Naive thymus-derived CD8-positive, alpha-beta T cell (primary cell): ENCODE data around the gene PCGF1. TPM values are rescaled to one million over a fixed set of nuclear protein-coding genes. Genes with fewer than 3 reads are reported as not detected.

Source experiments
- ATAC-seq, 2 donors: fragments of 150-1000 bp; cut with Tn5 transposase in 1 of 2; sonication (Bioruptor Pico), chemical (Tn5 transposase) in 1 of 2; 1 replicate in 1 of 2; 2 replicates in 1 of 2; pipeline ENCODE4 v1.10.0; 2021; ENCODE audit warnings: mild to moderate bottlenecking in 2 of 2, moderate library complexity in 2 of 2
- POLR2A ChIA-PET: fragments of 350-600 bp; sonication (Branson Sonifier 250); formaldehyde crosslinking; loops from one replicate; lab custom pipeline; 2021; ENCODE audit warnings: antibody characterized with exemption; lab: Charles Lee
- DNase-seq, 10 donors: peaks; one replicate each; pipeline versions ENCODE4 v3.0.0 to v3.0.0-alpha.2; 2020 to 2022
- H3K27ac Mint-ChIP-seq, 10 donors: one replicate each; pipeline ENCODE4 v1.8.0; 2020 to 2022; ENCODE audit warnings: mild to moderate bottlenecking in 10 of 10, mixed read lengths in 10 of 10, moderate library complexity in 4 of 10, inconsistent platforms in 1 of 10
- H3K27me3 Mint-ChIP-seq, 5 donors: one replicate each; pipeline ENCODE4 v1.8.0; 2021 to 2022; ENCODE audit warnings: mixed read lengths in 5 of 5
- H3K36me3 Mint-ChIP-seq, 3 donors: one replicate each; pipeline ENCODE4 v1.8.0; 2020 to 2022; ENCODE audit warnings: mixed read lengths in 3 of 3, mild to moderate bottlenecking in 2 of 3, inconsistent platforms in 1 of 3
- H3K4me1 Mint-ChIP-seq, 4 donors: one replicate each; pipeline ENCODE4 v1.8.0; 2021 to 2022; ENCODE audit warnings: mixed read lengths in 4 of 4
- H3K4me3 Mint-ChIP-seq, 10 donors: one replicate each; pipeline ENCODE4 v1.8.0; 2020 to 2022; ENCODE audit warnings: mild to moderate bottlenecking in 10 of 10, mixed read lengths in 10 of 10, moderate library complexity in 6 of 10, inconsistent platforms in 1 of 10
- H3K9me3 Mint-ChIP-seq, 9 donors: one replicate each; pipeline ENCODE4 v1.8.0; 2020 to 2022; ENCODE audit warnings: mixed read lengths in 9 of 9, mild to moderate bottlenecking in 3 of 9, inconsistent platforms in 1 of 9, moderate library complexity in 1 of 9
- polyA plus RNA-seq, 3 donors: library from polyadenylated mRNA; unstranded; fragments of 300-500 nt; fragmentation: Illumina TruSeq; gene quantifications; one replicate each; pipeline ENCODE4 v1.2.3, GENCODE V29; 2021
- total RNA-seq, 8 experiments: library from RNA in 2 of 8; stranded (reverse) in 2 of 8; gene quantifications; one replicate each; pipeline ENCODE4 v1.2.3 and lab custom pipeline; 2021 to 2026

Gene PCGF1
- total and polyA plus RNA-seq, 5 experiments from 2014 or later: 6.7 to 34.6 (median 11.8) TPM

DNA sequence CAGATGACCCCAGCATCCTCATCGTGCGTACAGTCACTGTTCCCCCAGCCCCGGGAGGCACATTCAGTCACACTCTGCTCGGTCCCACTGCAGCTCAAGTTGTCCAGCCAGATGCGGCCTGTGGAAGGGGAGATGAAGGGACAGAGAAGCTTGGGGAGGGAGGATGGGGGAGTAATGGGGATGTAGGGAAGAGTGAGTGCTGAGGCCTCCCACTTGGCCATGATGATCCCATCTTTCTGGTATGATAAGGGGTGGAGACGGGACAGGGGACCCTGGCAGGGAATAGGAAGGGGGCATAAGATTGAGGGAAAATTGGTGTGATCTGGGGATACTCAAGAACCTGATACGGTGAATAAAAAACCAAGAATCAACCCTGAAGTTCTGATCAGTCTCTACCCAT lies 42.7 kb upstream of the PCGF1 start:
- Mint-ChIP-seq H3K4me3 (peak overlapping the region in 4 of 10 donors; percentile 29 to 57 (median 36)), H3K4me1 (peaks cover 6 to 25% (median 18%) of the 10 kb centered on the region in 4 donors), H3K27ac (peak overlapping the region in 2 of 10 donors; percentile 11 to 43), H3K9me3 (no peaks in the 10 kb centered on the region), H3K27me3 (peaks cover 32 to 74% (median 48%) of the 10 kb centered on the region in 5 donors), H3K36me3 (peaks cover 0 to 4% (median 0%) of the 10 kb centered on the region in 3 donors)
- ATAC-seq: no peak
- no peak for DNase-seq
- POLR2A ChIA-PET: interaction anchor here (1.3 kb wide), 1 partner anchor 14 kb away, joined by 3 read pairs; no protein-coding TSS in a partner anchor

DNA sequence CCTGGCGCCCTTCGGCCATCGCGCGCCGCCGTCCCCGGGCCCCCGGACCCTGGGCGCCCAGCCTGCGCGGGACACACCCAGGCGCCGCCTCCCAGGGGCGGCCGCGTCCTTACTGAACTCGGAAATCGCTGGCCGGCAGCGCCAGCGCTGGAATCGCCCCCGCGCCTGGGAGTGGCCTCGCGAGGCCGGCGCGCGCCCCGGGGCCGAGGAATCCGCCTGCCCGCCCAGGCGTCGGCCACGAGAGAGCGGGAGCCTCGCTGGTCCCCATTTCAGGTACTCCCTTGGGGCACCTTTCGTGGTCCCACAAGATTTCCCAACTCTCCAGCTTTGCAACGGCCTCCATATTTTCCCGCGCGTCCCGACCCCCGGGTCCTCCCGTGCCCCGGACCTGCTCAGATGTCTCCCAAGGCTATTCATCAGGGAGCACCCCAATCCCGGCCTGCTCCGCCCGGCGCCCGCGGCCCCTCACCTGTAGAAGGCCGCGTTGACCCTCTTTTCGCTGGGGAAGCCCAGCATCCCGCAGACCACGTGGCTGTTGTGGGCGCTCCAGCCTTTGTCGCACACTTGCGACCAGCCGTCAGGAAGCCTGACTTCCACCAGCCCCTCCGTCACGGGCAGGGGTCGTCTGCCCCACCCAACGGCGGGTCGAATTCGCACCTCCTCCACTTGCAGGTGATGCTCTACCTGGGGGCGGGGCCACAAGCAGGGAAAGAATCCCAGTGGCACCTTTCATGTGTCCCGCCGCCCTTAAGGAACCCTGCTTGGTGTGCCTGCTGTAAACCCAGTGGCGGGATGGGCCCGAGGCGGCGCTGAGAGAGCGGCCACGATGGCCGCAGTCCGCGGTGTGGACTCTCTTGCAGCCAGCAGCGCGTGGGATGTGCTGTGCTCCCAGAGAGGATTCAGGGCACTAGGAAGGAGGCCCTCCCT lies 41.7 kb upstream of the PCGF1 start:
- peak; percentile 30 to 70 for ATAC-seq

DNA sequence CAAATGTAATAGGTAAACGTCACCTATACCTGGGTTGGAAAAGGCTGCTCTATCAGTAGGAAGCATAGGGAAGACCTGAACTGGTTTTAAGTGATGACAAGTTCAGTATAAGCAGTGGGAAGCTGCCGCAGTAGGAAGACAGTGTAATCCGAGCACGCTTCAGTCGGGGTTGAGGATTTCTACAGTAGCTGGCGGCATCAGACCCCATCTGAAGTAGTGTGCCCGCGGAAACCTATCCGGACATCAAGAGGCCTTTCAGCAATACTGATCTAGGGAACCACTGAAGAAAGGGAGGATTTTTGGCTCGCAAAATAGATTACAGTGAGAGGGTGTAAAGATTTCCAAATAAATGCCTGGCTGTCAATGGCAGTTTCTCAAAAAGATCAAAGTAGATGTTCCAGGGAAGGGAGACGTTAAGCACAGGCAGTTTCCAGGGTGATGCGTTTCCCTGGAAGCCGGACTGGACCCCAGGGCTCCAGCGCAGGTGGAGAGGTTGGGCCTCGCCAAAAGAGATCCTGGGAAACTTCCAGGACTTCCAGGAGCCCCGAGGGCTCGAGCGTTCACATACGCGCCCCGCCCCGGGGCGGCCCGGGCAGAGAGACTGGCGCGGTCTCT lies 40.9 kb upstream of the PCGF1 start:
- POLR2A ChIA-PET: no interaction called here
- H3K27ac Mint-ChIP-seq: peak overlapping the region in 1 of 10 donors; percentile 34
- no peaks in the 10 kb centered on the region for H3K9me3 Mint-ChIP-seq

More for the DNA sequence above, 41.7 kb upstream of the PCGF1 start:
- no peaks in the 10 kb centered on the region for H3K9me3 Mint-ChIP-seq
- peaks cover 34 to 84% (median 48%) of the 10 kb centered on the region in 5 donors for H3K27me3 Mint-ChIP-seq
- H3K4me1 Mint-ChIP-seq: peaks cover 6 to 19% (median 14%) of the 10 kb centered on the region in 4 donors
- H3K36me3 Mint-ChIP-seq: peaks cover 0 to 4% (median 0%) of the 10 kb centered on the region in 3 donors
- no peak for DNase-seq
- H3K4me3 Mint-ChIP-seq: peak overlapping the region; percentile 29 to 78 (median 56)
- H3K27ac Mint-ChIP-seq: no peak overlapping the region
- POLR2A ChIA-PET: interaction anchor here (1.3 kb wide), 1 partner anchor 13 kb away, joined by 3 read pairs; no protein-coding TSS in a partner anchor

GRCh38 chr2:74546004-74546403 lies 38.5 kb upstream of the PCGF1 start:
- no peak for ATAC-seq
- H3K27me3 Mint-ChIP-seq: peaks cover 38 to 80% (median 46%) of the 10 kb centered on the region in 5 donors
- POLR2A ChIA-PET: interaction anchor here (1.0 kb wide), 1 partner anchor 24 kb away, joined by 3 read pairs; no protein-coding TSS in a partner anchor

More for the DNA sequence above, 40.9 kb upstream of the PCGF1 start:
- DNase-seq (no peak), ATAC-seq (no peak)
- Mint-ChIP-seq H3K36me3 (peaks cover 0 to 4% (median 0%) of the 10 kb centered on the region in 3 donors), H3K4me1 (peaks cover 4 to 17% (median 13%) of the 10 kb centered on the region in 4 donors), H3K27me3 (peaks cover 35 to 86% (median 48%) of the 10 kb centered on the region in 5 donors), H3K4me3 (peak overlapping the region; percentile 22 to 83 (median 75))

DNA sequence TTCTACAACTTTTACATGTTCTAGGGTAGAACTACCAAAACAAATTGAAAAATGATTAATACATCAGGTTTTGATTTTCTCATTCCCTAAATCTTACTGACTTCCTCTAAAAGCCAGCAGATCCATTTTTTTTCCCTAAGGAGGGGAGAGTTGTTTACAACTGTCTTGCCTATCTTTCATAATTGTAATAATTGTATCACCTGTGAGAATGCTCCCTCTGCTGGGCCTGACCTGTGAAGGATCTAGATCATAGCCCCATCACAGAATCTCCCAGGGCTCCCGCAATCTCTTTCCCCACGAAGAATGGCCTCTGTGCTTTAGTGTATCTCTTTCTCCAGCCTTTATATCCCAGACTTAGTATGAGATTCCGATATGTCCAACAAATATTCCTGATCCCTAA lies 37.1 kb upstream of the PCGF1 start:
- Mint-ChIP-seq H3K27ac (peak overlapping the region in 1 of 10 donors; percentile 23), H3K27me3 (peaks cover 33 to 69% (median 36%) of the 10 kb centered on the region in 5 donors), H3K36me3 (peaks cover 2 to 4% (median 2%) of the 10 kb centered on the region in 3 donors), H3K4me1 (peaks cover 0 to 11% (median 11%) of the 10 kb centered on the region in 4 donors), H3K9me3 (no peaks in the 10 kb centered on the region), H3K4me3 (no peak overlapping the region)
- ATAC-seq: no peak
- no peak for DNase-seq
- POLR2A ChIA-PET: no interaction called here

More at GRCh38 chr2:74546004-74546403, 38.5 kb upstream of the PCGF1 start:
- H3K4me3 Mint-ChIP-seq: no peak overlapping the region
- DNase-seq: no peak
- H3K4me1 Mint-ChIP-seq: peaks cover 0 to 13% (median 12%) of the 10 kb centered on the region in 4 donors
- H3K27ac Mint-ChIP-seq: no peak overlapping the region
- no peaks in the 10 kb centered on the region for H3K9me3 Mint-ChIP-seq
- peaks cover 0 to 4% (median 2%) of the 10 kb centered on the region in 3 donors for H3K36me3 Mint-ChIP-seq

DNA sequence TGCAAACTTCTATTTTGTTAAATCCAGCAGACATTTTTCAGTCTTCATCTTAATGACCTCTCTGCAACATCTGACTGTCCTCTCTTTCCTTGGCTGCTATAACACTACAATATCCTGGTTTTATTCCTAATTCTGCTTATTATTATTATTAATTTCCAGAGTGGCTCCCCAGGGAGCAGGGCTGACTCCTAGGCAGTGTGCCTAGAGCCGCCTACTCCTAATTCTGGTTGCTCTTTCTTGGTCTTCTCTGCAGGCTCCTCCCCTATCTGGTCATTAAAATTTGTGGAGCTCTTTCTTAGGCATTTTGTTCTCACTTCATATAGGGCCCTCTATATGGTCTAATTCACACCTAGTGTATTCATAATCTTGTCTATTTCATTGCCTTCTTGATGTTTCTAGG lies 35.5 kb upstream of the PCGF1 start:
- Mint-ChIP-seq H3K4me3 (no peak overlapping the region), H3K27me3 (peaks cover 30 to 67% (median 33%) of the 10 kb centered on the region in 5 donors), H3K9me3 (no peaks in the 10 kb centered on the region), H3K36me3 (peaks cover 0 to 2% (median 2%) of the 10 kb centered on the region in 3 donors), H3K27ac (no peak overlapping the region), H3K4me1 (peaks cover 0 to 10% (median 1%) of the 10 kb centered on the region in 4 donors)
- DNase-seq (no peak), ATAC-seq (no peak)
- POLR2A ChIA-PET: interaction anchor here (1.9 kb wide), 1 partner anchor 14 kb away, joined by 7 read pairs; the partner anchor contains the start of genes AUP1 and HTRA2

DNA sequence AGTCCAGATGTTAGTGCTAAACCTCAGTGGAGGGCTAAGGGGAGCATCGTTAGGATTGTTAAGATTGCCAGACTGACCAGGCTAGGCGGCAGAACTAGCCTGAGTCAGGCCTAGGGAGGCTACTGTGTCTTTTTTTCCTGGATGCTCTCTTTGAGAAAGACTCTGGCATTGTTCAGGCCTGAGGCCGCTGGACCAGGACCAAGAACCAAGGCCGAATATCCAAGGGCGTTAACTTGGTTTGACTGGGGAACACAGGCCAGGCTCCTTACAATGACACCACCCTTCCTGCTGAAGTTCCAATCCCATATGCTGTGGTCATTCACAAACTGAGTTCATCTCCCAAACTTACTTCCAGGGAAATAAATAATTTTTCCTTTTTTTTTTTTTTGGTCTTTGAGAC lies 32.8 kb upstream of the PCGF1 start:
- Mint-ChIP-seq H3K9me3 (no peaks in the 10 kb centered on the region), H3K4me3 (no peak overlapping the region), H3K4me1 (peaks cover 0 to 8% (median 3%) of the 10 kb centered on the region in 4 donors), H3K27me3 (peaks cover 19 to 44% (median 22%) of the 10 kb centered on the region in 5 donors), H3K36me3 (peaks cover 0 to 2% (median 2%) of the 10 kb centered on the region in 3 donors), H3K27ac (no peak overlapping the region)
- DNase-seq (no peak), ATAC-seq (no peak)
- POLR2A ChIA-PET: interaction anchor here (1.1 kb wide), 1 partner anchor 9 kb away, joined by 3 read pairs; no protein-coding TSS in a partner anchor

- Mint-ChIP-seq H3K27ac (no peak overlapping the region), H3K27me3 (peaks cover 16 to 42% (median 22%) of the 10 kb centered on the region in 5 donors), H3K36me3 (peaks cover 0 to 2% (median 2%) of the 10 kb centered on the region in 3 donors), H3K9me3 (no peaks in the 10 kb centered on the region), H3K4me1 (peaks cover 0 to 8% (median 3%) of the 10 kb centered on the region in 4 donors), H3K4me3 (peak overlapping the region in 1 of 10 donors; percentile 52)
- POLR2A ChIA-PET: interaction anchor here (0.6 to 1.2 kb wide), 3 partner anchors 9 to 81 kb away, joined by 3 to 4 read pairs (median 3); partner anchors contain the start of genes AUP1, HTRA2 and WBP1
- no peak for DNase-seq
- no peak for ATAC-seq
Observed at GRCh38 chr2:74538881-74539339, 31.4 kb upstream of the PCGF1 start.

DNA sequence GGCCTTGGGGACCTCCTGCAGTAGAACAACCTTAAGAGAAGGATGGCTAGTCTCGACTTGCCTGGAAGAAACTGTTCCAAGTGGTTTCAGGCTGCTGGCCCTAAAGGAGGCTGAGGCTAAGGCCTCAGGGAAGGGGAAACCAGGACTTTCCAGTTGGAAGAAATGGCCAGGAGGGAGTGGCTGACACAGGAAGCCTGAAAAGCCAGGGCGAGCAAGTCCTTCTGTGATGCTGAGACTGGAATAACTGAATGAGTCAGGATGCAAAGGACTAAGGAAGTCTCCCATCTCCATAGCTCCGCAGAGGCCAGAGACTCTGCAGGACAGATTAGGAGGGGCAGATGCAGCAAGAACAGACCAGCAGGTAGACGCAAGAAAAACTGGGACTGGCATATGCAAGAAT lies 29.6 kb upstream of the PCGF1 start:
- Mint-ChIP-seq H3K27ac (no peak overlapping the region), H3K4me1 (peaks cover 4 to 10% (median 8%) of the 10 kb centered on the region in 4 donors), H3K36me3 (peaks cover 0 to 8% (median 3%) of the 10 kb centered on the region in 3 donors), H3K27me3 (peaks cover 7 to 31% (median 13%) of the 10 kb centered on the region in 5 donors), H3K4me3 (no peak overlapping the region), H3K9me3 (no peaks in the 10 kb centered on the region)
- DNase-seq (no peak), ATAC-seq (no peak)
- POLR2A ChIA-PET: no interaction called here

GRCh38 chr2:74536166-74536950 lies 28.9 kb upstream of the PCGF1 start:
- peaks cover 7 to 27% (median 12%) of the 10 kb centered on the region in 5 donors for H3K27me3 Mint-ChIP-seq
- H3K27ac Mint-ChIP-seq: no peak overlapping the region
- peaks cover 11 to 18% (median 15%) of the 10 kb centered on the region in 4 donors for H3K4me1 Mint-ChIP-seq
- ATAC-seq (no peak), DNase-seq (no peak)
- peaks cover 0 to 10% (median 3%) of the 10 kb centered on the region in 3 donors for H3K36me3 Mint-ChIP-seq
- POLR2A ChIA-PET: interaction anchor here (1.5 kb wide), 1 partner anchor 13 kb away, joined by 3 read pairs; no protein-coding TSS in a partner anchor
- H3K4me3 Mint-ChIP-seq: no peak overlapping the region
- H3K9me3 Mint-ChIP-seq: no peaks in the 10 kb centered on the region

DNA sequence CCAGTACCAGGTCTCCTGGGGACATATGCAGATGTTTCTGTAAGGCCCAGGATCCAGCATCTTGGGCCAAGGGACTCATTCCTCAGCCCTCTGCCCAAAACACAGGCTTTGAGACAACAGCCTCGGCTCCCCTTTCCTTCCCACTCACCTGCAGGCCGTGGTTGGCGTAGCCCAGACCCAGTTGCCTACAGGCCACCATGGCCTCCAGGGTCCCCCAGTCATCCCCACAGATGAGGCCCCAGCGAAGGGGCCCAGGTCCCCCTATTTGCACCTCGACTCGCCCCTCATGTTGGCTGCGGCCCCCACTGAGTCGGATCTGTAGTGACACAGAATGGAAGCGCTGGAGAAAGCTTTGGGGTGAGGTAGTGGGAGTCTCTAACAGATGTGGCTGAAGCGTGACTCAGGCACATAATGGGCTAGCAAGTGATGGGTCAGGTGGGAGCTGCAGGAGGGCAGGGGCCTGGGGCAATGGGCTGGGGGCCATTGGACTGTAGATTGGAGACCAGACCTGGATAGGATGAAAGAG lies 28.0 kb upstream of the PCGF1 start:
- H3K36me3 Mint-ChIP-seq: peaks cover 0 to 8% (median 3%) of the 10 kb centered on the region in 3 donors
- H3K9me3 Mint-ChIP-seq: no peaks in the 10 kb centered on the region
- POLR2A ChIA-PET: interaction anchor here (1.5 kb wide), 1 partner anchor 14 kb away, joined by 3 read pairs; no protein-coding TSS in a partner anchor
- H3K4me1 Mint-ChIP-seq: peaks cover 19 to 26% (median 21%) of the 10 kb centered on the region in 4 donors
- DNase-seq (no peak), ATAC-seq (no peak)
- H3K27ac Mint-ChIP-seq: peak overlapping the region in 2 of 10 donors; percentile 31 to 43
- H3K4me3 Mint-ChIP-seq: no peak overlapping the region
- H3K27me3 Mint-ChIP-seq: peaks cover 5 to 22% (median 12%) of the 10 kb centered on the region in 5 donors
